Ovary (tissue), 9 donors: Measurements from ENCODE around the gene DDAH2. TPM values are rescaled to one million over a fixed set of nuclear protein-coding genes. Genes with fewer than 3 reads are reported as not detected.
A peak's percentile ranks its signal among the peaks of the same experiment; 100 is the strongest.

Source experiments
- DNase-seq, 5 donors: peaks; one replicate each; pipeline ENCODE4 v3.0.0-alpha.2; 2019 to 2020
- H3K27ac ChIP-seq, 2 donors: fragments of 200-600 bp; one replicate each; pipeline versions ENCODE4 v1.5.1 to v1.8.0; 2019 to 2022
- H3K27me3 ChIP-seq: fragments of 200-600 bp; one replicate; pipeline ENCODE4 v1.8.0; 2022
- H3K36me3 ChIP-seq: fragments of 200-600 bp; sonication (generic); one replicate; pipeline ENCODE4 v1.5.1; 2019
- H3K4me1 ChIP-seq: one replicate; pipeline ENCODE4 v1.8.1; 2013; ENCODE audit warnings: mild to moderate bottlenecking, moderate library complexity; ENCODE audit not compliant: insufficient read depth
- H3K4me3 ChIP-seq: fragments of 200-600 bp; sonication (generic); one replicate; pipeline ENCODE4 v1.5.1; 2017
- H3K9me3 ChIP-seq, 2 donors: fragments of 200-600 bp in 1 of 2; sonication (generic) in 1 of 2; one replicate each; pipeline versions ENCODE4 v1.5.1 to v1.8.1; 2013 to 2019; ENCODE audit warnings: mild to moderate bottlenecking in 1 of 2, moderate library complexity in 1 of 2
- EP300 ChIP-seq: sonication (generic); formaldehyde crosslinking; IDR thresholded peaks from one replicate; pipeline ENCODE4 v1.6.1; 2017; ENCODE audit warnings: antibody characterized with exemption
- POLR2A ChIP-seq: fragments of 450-650 bp; IDR thresholded peaks from one replicate; pipeline ENCODE4 v1.6.1; 2017; ENCODE audit warnings: antibody characterized with exemption, mild to moderate bottlenecking, moderate library complexity
- WGBS, 3 donors: extraction: QIAGEN DNeasy Blood & Tissue Kit in 1 of 3; methylation state at CpG; one replicate each; pipeline versions ENCODE4 v1.1.5 to v1.1.7; 2013 to 2017; 5-methylcytosine and 5-hydroxymethylcytosine counted together
- intact Hi-C, 4 donors: fragments of 100-400 bp; cut with DNase I; formaldehyde crosslinking; loops; one replicate each; pipeline versions ENCODE4 v1.11.0 to v1.15.1; 2022 to 2023
- polyA plus RNA-seq, 2 donors: library from polyadenylated mRNA; stranded (reverse); fragments of 200-250 nt in 1 of 2; fragments of 350-450 nt in 1 of 2; fragmentation: Illumina TruSeq in 1 of 2; extraction: RNeasy Lipid Tissue Mini Kit (QIAGEN cat#74804) in 1 of 2; gene quantifications; one replicate each; pipeline ENCODE4 v1.2.3, GENCODE V29; 2013 to 2014
- total RNA-seq, 7 donors: library from RNA; depleted of rRNA in 2 of 7; stranded (reverse); fragments of >200 nt in 2 of 7; fragmentation: NEBNext Ultra II Directional in 3 of 7; extraction: Animal tissue kit (Norgen Biotek cat#: 25700) in 3 of 7; gene quantifications; one replicate each; pipeline versions ENCODE4 v1.1.0 to v1.2.4, GENCODE V29; 2016 to 2023
- TF ChIP-seq, protein P1 (sequence below), 3 donors: fragments of 450-650 bp in 2 of 3; fragments of 200-600 bp in 1 of 3; IDR thresholded peaks; one replicate each; pipeline versions ENCODE4 v1.5.1 to v1.8.0; 2016 to 2022; ENCODE audit warnings: antibody characterized with exemption in 3 of 3, mild to moderate bottlenecking in 1 of 3
- donor health status: DM: no; HTN: no; CAD: no; lungs with moderate emphysema.
- donor health status: DM: no; HTN: no; CAD: no.
- donor health status: Bipolar disorder and iron deficiency.
- donor health status: DM: yes; HTN: yes; CAD: no.
- donor health status: DM: no; HTN: no; CAD: no.
- donor health status: DM: yes; HTN: yes; CAD: no.

The DDAH2 gene
- total and polyA plus RNA-seq, 9 donors: 23.9 to 139 (median 95.2) TPM

DNA sequence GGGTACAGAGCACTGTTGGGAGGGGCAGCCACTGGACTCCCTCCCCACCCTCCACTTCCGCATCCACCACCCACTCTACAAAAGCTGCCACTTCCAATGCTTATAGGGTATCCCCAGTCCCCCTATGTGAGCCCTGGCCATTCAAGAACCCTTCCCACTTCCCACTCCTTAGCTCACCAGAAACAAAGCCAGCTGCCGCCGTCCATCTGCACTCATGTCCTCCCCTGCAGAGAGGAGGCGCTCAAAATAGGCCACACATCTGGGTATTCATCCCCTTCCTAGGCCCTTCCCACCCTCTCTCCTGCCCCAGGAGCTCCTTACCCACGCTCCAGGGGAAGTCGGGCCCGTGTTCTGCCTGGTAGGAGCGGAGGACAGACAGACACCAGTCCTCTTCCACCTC, 41.8 kb downstream of the DDAH2 start:
- no peaks in the 10 kb centered on the region for H3K36me3 ChIP-seq
- TF ChIP-seq POLR2A: no peak
- TF ChIP-seq EP300: no peak
- TF ChIP-seq, protein P1, sequence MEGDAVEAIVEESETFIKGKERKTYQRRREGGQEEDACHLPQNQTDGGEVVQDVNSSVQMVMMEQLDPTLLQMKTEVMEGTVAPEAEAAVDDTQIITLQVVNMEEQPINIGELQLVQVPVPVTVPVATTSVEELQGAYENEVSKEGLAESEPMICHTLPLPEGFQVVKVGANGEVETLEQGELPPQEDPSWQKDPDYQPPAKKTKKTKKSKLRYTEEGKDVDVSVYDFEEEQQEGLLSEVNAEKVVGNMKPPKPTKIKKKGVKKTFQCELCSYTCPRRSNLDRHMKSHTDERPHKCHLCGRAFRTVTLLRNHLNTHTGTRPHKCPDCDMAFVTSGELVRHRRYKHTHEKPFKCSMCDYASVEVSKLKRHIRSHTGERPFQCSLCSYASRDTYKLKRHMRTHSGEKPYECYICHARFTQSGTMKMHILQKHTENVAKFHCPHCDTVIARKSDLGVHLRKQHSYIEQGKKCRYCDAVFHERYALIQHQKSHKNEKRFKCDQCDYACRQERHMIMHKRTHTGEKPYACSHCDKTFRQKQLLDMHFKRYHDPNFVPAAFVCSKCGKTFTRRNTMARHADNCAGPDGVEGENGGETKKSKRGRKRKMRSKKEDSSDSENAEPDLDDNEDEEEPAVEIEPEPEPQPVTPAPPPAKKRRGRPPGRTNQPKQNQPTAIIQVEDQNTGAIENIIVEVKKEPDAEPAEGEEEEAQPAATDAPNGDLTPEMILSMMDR (IDR thresholded peaks at IDR 0.05): no peak
- intact Hi-C loops: loop anchor here in 2 of 4 donors (10.0 kb wide), 1 partner anchor 177 kb away; the partner anchor contains the start of gene NEU1 (in 2 of the 2)

DNA sequence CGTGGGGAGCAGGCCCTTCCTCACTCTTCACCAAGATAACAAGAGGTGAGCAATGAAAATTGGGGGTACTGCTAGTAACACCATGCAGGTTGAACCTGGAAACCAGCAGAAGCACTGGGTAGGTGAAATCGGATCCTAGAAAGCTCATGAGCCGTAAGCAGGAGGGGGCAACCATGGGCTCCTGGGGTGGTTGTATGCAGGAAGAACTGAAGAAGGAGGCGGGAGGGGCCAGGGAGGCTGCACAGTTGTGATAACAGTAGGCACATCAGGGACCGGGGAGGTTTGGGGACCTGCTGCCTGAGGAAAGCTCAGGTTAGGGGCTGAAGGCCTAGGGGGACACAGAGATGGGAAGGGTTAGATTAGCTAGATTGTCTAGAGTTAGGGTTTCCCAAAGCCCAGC, 42.6 kb downstream of the DDAH2 start:
- H3K27me3 ChIP-seq: no peaks in the 10 kb centered on the region
- 74 to 78% (median 78%) methylated on average over 5 of the region's 5 CpGs for WGBS, 3 donors
- no peaks in the 10 kb centered on the region for H3K9me3 ChIP-seq
- no peak overlapping the region for H3K4me3 ChIP-seq
- DNase-seq: no peak
- TF ChIP-seq POLR2A: no peak
- TF ChIP-seq EP300: no peak
- TF ChIP-seq, protein P1 (IDR thresholded peaks at IDR 0.05): no peak
- no peaks in the 10 kb centered on the region for H3K36me3 ChIP-seq
- intact Hi-C loops: loop anchor here in 2 of 4 donors (10.0 kb wide), 1 partner anchor 178 kb away; the partner anchor contains the start of gene NEU1 (in 2 of the 2)
- peaks cover 2% of the 10 kb centered on the region for H3K4me1 ChIP-seq
- no peak overlapping the region for H3K27ac ChIP-seq

More for the DNA sequence above, 41.8 kb downstream of the DDAH2 start:
- Histone ChIP-seq H3K4me3 (no peak overlapping the region), H3K4me1 (peaks cover 2% of the 10 kb centered on the region), H3K27me3 (no peaks in the 10 kb centered on the region), H3K9me3 (no peaks in the 10 kb centered on the region), H3K27ac (no peak overlapping the region)
- DNase-seq: no peak
- WGBS, 3 donors: 78 to 82% (median 80%) methylated on average over 8 of the region's 8 CpGs

DNA sequence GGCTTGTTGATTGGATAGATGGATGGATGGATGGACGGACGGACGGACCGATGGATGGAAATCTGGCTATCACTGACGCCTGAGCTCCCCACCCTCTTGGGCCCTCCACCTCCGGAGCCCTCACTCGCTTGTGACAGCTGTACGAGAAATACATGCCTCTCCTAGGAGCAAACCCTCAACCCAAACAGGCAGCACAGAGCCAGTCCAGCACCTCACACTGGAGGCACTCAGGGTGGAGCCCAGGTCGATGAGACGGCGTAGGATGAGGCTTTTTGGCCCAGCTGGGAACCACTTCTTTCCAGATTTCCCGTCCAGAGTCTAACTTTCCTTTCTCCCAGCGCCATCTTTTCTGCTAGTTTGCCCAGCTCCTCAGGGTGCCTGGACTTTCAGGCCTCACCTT, 45.5 kb downstream of the DDAH2 start:
- H3K27ac ChIP-seq: peak overlapping the region in 1 of 2 donors; percentile 3
- DNase-seq: no peak
- H3K4me3 ChIP-seq: no peak overlapping the region
- TF ChIP-seq POLR2A (no peak), EP300 (no peak)
- TF ChIP-seq, protein P1 (IDR thresholded peaks at IDR 0.05): no peak
- 50 to 67% (median 62%) methylated on average over 13 of the region's 13 CpGs for WGBS, 3 donors
- H3K9me3 ChIP-seq: no peaks in the 10 kb centered on the region
- H3K36me3 ChIP-seq: no peaks in the 10 kb centered on the region
- intact Hi-C loops: loop anchor here in 3 of 4 donors (5.0 to 10.0 kb wide), 2 partner anchors 149 to 181 kb away; partner anchors contain the start of gene NEU1 (in 2 of the 3)
- peaks cover 3% of the 10 kb centered on the region for H3K4me1 ChIP-seq
- no peaks in the 10 kb centered on the region for H3K27me3 ChIP-seq

DNA sequence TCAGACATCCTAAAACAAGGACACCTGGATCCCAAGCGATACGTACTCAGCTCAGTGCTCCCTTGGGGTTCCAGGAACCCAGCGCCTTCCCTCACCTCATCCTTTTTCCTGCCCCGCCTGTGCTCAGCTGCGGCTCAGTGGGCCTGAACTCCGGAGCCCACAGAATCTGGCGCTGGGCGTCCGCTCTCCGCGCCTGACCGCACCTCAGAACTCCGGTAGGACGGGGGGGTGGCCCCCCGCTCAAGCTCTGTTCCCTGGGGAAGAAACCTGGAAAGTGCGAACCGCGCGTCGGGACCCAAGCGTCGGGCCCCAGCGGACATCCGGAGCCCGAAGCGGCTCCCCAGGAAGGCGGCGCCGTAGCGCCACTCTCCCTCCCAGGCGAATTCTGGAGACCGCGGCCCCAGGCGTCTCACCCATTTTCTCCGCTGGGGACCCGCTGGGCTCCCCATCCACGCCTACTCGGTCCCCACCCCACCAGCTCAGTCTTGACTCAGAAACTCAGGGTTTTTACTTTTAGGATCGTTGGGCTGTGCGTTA, 47.9 kb downstream of the DDAH2 start:
- DNase-seq: peak in 4 of 5 donors; percentile 48 to 68 (median 60)
- peaks cover 3% of the 10 kb centered on the region for H3K4me1 ChIP-seq
- intact Hi-C loops: loop anchor here in 3 of 4 donors (5.0 to 10.0 kb wide), 2 partner anchors 151 to 184 kb away; partner anchors contain the start of gene NEU1 (in 2 of the 3)
- no peaks in the 10 kb centered on the region for H3K9me3 ChIP-seq
- no peaks in the 10 kb centered on the region for H3K27me3 ChIP-seq
- H3K36me3 ChIP-seq: no peaks in the 10 kb centered on the region
- WGBS, 3 donors: 1% methylated on average over 40 of the region's 40 CpGs
- TF ChIP-seq, protein P1 (IDR thresholded peaks at IDR 0.05): peak in 1 of 3 donors; percentile 30
- TF ChIP-seq EP300: no peak
- H3K4me3 ChIP-seq: peak overlapping the region; percentile 48
- H3K27ac ChIP-seq: peak overlapping the region; percentile 71 to 73
